ENCODE results near the gene IBA57. TPM values are rescaled to one million over a fixed set of nuclear protein-coding genes. Genes with fewer than 3 reads are reported as not detected.

IBA57 gene
- total RNA-seq, 2 donors from 2014 or later = 6.8 to 7.7 TPM

DNA sequence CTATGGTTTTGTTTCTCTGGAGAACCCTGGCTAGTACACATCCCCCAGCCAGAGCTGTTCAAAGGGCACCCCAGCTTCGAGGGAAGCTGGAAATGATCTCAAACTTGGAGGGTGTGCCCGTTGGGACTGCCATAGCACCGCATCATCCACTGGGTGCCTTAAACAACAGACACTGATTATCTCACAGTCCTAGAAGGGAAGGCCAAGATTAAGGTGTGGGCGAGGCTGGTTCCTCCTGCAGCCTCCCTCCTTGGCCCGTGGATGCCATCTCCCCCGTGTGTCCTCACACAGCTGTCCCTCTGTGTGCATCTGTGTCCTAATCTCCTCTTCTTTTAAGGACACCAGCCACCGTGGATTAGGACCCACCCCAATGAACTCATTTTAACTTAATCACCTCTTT is 4.2 kb upstream of the IBA57 start:
- Mint-ChIP-seq H3K4me3 (no peak overlapping the region), H3K4me1 (no peaks in the 10 kb centered on the region), H3K9me3 (no peaks in the 10 kb centered on the region), H3K27ac (no peak overlapping the region), H3K36me3 (ENCODE audit: low read depth) (no peaks in the 10 kb centered on the region), H3K27me3 (ENCODE audit: insufficient read depth) (peaks cover 23% of the 10 kb centered on the region)
- H3K27me3 ChIP-seq (ENCODE audit: control insufficient read depth, insufficient read depth, low read length, poor library complexity, severe bottlenecking) = no peaks in the 10 kb centered on the region
- H3K4me1 ChIP-seq (ENCODE audit: control insufficient read depth, insufficient read depth, low read length) = peaks cover 7% of the 10 kb centered on the region
- H3K36me3 ChIP-seq (ENCODE audit: control insufficient read depth, insufficient read depth, low read length) = no peaks in the 10 kb centered on the region
- H3K9ac ChIP-seq (ENCODE audit: extremely low read depth, low read length, poor library complexity, severe bottlenecking) = no peak overlapping the region
- DNase-seq = no peak
- 73 to 89% methylated on average over 2 to 6 of the region's 7 CpGs for WGBS, 2 experiments (ENCODE audit: insufficient coverage in 1 of 2, insufficient read length in 1 of 2)
- TF ChIP-seq, protein P1, sequence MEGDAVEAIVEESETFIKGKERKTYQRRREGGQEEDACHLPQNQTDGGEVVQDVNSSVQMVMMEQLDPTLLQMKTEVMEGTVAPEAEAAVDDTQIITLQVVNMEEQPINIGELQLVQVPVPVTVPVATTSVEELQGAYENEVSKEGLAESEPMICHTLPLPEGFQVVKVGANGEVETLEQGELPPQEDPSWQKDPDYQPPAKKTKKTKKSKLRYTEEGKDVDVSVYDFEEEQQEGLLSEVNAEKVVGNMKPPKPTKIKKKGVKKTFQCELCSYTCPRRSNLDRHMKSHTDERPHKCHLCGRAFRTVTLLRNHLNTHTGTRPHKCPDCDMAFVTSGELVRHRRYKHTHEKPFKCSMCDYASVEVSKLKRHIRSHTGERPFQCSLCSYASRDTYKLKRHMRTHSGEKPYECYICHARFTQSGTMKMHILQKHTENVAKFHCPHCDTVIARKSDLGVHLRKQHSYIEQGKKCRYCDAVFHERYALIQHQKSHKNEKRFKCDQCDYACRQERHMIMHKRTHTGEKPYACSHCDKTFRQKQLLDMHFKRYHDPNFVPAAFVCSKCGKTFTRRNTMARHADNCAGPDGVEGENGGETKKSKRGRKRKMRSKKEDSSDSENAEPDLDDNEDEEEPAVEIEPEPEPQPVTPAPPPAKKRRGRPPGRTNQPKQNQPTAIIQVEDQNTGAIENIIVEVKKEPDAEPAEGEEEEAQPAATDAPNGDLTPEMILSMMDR (conservative IDR thresholded peaks at IDR 0.05) = no peak
- H3K4me3 ChIP-seq (ENCODE audit: low read length) = no peak overlapping the region
- no peak overlapping the region for H3K27ac ChIP-seq (ENCODE audit: low read depth, low read length)
- H3K9me3 ChIP-seq (ENCODE audit: control insufficient read depth, low read length) = no peaks in the 10 kb centered on the region

DNA sequence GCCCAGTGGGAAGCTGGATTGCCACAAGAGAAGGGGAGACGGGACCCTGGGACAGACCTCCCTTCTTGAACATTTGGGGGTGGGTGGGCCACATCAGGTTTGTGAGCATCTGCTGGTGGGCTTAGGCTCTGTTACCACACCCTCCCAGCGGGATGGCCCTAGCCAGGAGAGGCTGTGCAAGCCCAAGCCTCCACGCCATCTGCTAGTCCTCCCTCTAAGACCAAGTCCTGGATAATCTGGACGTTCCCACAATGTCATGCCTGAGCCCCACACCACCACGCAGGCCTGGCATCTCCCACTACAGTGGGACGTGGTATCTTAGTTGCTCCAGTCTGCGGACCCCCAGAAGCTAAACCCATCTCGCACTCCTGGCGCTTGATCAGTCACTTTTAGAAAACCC is 3.7 kb upstream of the IBA57 start:
- no peak overlapping the region for H3K4me3 Mint-ChIP-seq
- no peaks in the 10 kb centered on the region for H3K9me3 Mint-ChIP-seq
- no peaks in the 10 kb centered on the region for H3K36me3 ChIP-seq (ENCODE audit: control insufficient read depth, insufficient read depth, low read length)
- peaks cover 4% of the 10 kb centered on the region for H3K4me1 Mint-ChIP-seq
- no peak for DNase-seq
- peaks cover 7% of the 10 kb centered on the region for H3K4me1 ChIP-seq (ENCODE audit: control insufficient read depth, insufficient read depth, low read length)
- H3K36me3 Mint-ChIP-seq (ENCODE audit: low read depth) = no peaks in the 10 kb centered on the region
- peaks cover 23% of the 10 kb centered on the region for H3K27me3 Mint-ChIP-seq (ENCODE audit: insufficient read depth)
- no peak overlapping the region for H3K27ac ChIP-seq (ENCODE audit: low read depth, low read length)
- no peaks in the 10 kb centered on the region for H3K27me3 ChIP-seq (ENCODE audit: control insufficient read depth, insufficient read depth, low read length, poor library complexity, severe bottlenecking)
- H3K9ac ChIP-seq (ENCODE audit: extremely low read depth, low read length, poor library complexity, severe bottlenecking) = no peak overlapping the region
- H3K4me3 ChIP-seq (ENCODE audit: low read length) = no peak overlapping the region
- H3K9me3 ChIP-seq (ENCODE audit: control insufficient read depth, low read length) = no peaks in the 10 kb centered on the region
- TF ChIP-seq, protein P1 (conservative IDR thresholded peaks at IDR 0.05) = no peak
- WGBS, 2 experiments (ENCODE audit: insufficient coverage in 1 of 2, insufficient read length in 1 of 2) = 93 to 95% methylated on average over 6 to 9 of the region's 9 CpGs
- H3K27ac Mint-ChIP-seq = no peak overlapping the region

DNA sequence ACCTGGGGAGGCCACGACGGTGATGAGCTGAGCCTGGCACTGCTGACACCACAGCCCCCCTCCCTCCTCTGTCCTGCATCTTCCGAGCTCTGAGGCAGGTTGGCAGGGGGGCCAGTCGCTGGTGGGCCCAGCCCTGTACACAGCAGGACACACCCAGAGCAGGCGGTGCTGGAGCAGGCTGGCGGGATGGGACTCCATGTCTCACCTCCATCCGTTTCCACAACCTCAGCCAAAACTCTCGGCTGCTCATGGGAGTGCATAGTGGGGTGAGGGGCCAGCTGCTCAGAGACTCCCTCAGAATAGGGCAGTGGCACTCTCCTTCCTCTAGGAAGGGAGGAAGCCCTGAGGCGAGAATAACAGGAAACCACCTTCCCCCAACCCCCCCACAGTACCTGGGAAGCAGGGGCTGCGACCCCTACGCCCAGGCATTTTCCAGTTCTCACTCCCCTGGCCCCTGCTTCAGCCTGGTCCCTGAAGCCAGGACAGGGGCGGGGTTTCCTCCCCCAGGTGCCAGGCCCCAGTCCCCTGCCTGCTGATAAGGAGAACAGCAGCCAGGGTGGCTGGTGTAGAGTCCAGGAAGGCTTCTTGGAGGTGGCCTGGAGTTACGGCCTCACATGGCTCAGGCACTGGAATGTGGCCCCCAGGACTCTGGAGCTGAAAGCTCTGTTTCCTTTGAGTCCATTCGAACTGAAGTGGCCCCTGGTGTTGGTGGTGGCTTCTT is 3.2 kb upstream of the IBA57 start:
- Histone ChIP-seq H3K27ac (ENCODE audit: low read depth, low read length) (no peak overlapping the region), H3K9me3 (ENCODE audit: control insufficient read depth, low read length) (no peaks in the 10 kb centered on the region), H3K4me1 (ENCODE audit: control insufficient read depth, insufficient read depth, low read length) (peaks cover 7% of the 10 kb centered on the region), H3K27me3 (ENCODE audit: control insufficient read depth, insufficient read depth, low read length, poor library complexity, severe bottlenecking) (no peaks in the 10 kb centered on the region), H3K36me3 (ENCODE audit: control insufficient read depth, insufficient read depth, low read length) (no peaks in the 10 kb centered on the region), H3K9ac (ENCODE audit: extremely low read depth, low read length, poor library complexity, severe bottlenecking) (no peak overlapping the region), H3K4me3 (ENCODE audit: low read length) (no peak overlapping the region)
- Mint-ChIP-seq H3K9me3 (no peaks in the 10 kb centered on the region), H3K27me3 (ENCODE audit: insufficient read depth) (peaks cover 19% of the 10 kb centered on the region), H3K36me3 (ENCODE audit: low read depth) (no peaks in the 10 kb centered on the region), H3K4me3 (no peak overlapping the region), H3K27ac (no peak overlapping the region), H3K4me1 (peaks cover 6% of the 10 kb centered on the region)
- WGBS, 2 experiments (ENCODE audit: insufficient coverage in 1 of 2, insufficient read length in 1 of 2) = 81 to 89% methylated on average over 6 to 14 of the region's 14 CpGs
- peak; percentile 73 for DNase-seq
- TF ChIP-seq, protein P1 (conservative IDR thresholded peaks at IDR 0.05) = peak; percentile 41
